ENCODE data around the gene MIER1. TPM values are rescaled to one million over a fixed set of nuclear protein-coding genes. Genes with fewer than 3 reads are reported as not detected.

The MIER1 gene
- total RNA-seq, 4 donors from 2014 or later, result 37.2 to 52.1 (median 43.3) TPM

DNA sequence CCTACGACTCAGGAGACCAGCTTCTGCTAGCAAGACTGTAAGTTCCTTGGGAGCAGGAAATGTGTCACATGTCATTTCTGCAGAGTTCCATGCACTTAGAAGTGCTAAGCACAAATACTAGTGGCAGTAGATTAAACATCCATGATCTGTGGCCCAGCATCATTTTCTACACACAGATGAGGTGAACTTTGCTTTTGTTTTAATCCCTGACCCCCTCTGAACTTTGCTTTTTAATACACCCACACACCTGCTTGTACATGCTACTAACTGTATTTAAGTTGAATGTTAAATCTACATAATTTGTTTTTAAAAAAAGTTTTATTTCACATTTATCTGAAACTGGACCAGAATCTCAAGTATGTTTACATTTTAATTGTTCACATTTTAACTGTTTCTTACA is 104.7 kb downstream of the MIER1 start:
- H3K36me3 ChIP-seq, result no peaks in the 10 kb centered on the region
- no peaks in the 10 kb centered on the region for H3K9me3 ChIP-seq
- no peaks in the 10 kb centered on the region for H3K27me3 ChIP-seq
- H3K4me1 ChIP-seq, result no peaks in the 10 kb centered on the region
- intact Hi-C loops (cut with DNase I), result no loop called here
- no peak overlapping the region for H3K27ac ChIP-seq
- no peak for DNase-seq
- 85 to 88% methylated on average over 1 of the region's 1 CpG for WGBS, 2 donors
- no peak overlapping the region for H3K4me3 ChIP-seq (replicated peaks in 1 of 3)
- TF ChIP-seq POLR2A (IDR thresholded peaks at IDR 0.05), result no peak
- TF ChIP-seq, protein P1, sequence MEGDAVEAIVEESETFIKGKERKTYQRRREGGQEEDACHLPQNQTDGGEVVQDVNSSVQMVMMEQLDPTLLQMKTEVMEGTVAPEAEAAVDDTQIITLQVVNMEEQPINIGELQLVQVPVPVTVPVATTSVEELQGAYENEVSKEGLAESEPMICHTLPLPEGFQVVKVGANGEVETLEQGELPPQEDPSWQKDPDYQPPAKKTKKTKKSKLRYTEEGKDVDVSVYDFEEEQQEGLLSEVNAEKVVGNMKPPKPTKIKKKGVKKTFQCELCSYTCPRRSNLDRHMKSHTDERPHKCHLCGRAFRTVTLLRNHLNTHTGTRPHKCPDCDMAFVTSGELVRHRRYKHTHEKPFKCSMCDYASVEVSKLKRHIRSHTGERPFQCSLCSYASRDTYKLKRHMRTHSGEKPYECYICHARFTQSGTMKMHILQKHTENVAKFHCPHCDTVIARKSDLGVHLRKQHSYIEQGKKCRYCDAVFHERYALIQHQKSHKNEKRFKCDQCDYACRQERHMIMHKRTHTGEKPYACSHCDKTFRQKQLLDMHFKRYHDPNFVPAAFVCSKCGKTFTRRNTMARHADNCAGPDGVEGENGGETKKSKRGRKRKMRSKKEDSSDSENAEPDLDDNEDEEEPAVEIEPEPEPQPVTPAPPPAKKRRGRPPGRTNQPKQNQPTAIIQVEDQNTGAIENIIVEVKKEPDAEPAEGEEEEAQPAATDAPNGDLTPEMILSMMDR (IDR thresholded peaks at IDR 0.05), result no peak

DNA sequence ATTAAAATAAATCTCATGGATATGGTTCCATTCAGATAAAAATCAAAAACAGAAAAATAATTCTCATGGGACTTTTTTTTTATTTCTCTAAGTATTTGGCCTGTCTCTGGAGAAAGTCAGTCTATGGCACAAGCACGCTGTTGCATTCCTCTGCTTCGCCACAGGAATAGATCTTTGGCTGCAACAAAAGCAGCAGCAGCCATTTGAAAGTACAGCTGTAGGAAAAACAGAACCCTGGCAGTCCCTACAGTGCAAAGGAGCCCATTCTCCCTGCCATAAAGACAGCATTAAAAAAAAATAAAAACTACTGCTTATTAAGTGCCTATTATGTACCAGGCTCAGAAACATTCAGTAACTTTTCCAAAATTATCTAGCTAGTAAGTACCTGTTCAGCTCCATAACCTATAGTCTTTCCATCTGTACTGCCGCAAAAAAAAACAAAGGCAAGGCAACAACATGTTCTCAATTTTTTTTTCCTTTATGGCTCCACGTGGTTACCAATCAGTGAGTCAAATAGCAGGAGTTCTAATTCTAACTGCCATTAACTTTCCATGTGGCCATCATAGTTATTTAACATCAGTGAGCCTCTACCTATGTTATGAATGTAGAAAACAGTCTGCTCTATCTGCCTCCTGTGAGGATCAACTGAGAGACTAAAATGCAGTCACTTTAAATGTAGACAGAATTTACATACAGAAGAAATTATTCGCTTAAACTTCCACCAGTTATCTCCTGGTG is 106.5 kb downstream of the MIER1 start:
- TF ChIP-seq, protein P1 (IDR thresholded peaks at IDR 0.05), result no peak
- no peak for TF ChIP-seq POLR2A (IDR thresholded peaks at IDR 0.05)
- Histone ChIP-seq H3K36me3 (no peaks in the 10 kb centered on the region), H3K4me3 (replicated peaks in 1 of 3) (no peak overlapping the region), H3K27me3 (no peaks in the 10 kb centered on the region), H3K27ac (no peak overlapping the region), H3K9me3 (no peaks in the 10 kb centered on the region), H3K4me1 (no peaks in the 10 kb centered on the region)
- intact Hi-C loops (cut with DNase I), result no loop called here
- DNase-seq, result no peak
- WGBS, 2 donors, result 77 to 83% methylated on average over 5 of the region's 5 CpGs

DNA sequence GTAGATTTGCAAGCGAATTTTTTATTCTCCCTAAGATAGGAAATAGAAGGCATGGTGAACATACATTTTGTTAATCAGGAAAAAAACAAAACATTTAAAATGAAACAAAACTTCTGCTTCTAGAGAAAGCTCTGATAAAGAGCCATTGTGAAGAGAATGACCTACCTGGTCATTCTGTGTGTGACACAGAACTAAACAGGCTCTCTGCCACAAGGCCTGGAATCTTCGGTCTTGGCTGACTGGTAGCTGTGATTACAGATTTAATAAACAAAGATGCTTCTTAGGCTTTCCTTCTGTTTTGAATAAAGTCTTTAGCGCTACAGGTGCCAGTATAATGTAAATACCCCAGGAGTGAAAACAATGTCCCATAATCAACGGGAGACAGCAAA is 107.1 kb downstream of the MIER1 start:
- intact Hi-C loops (cut with DNase I), result no loop called here
- Histone ChIP-seq H3K4me3 (replicated peaks in 1 of 3) (no peak overlapping the region), H3K4me1 (no peaks in the 10 kb centered on the region), H3K27ac (no peak overlapping the region), H3K27me3 (no peaks in the 10 kb centered on the region), H3K36me3 (no peaks in the 10 kb centered on the region), H3K9me3 (no peaks in the 10 kb centered on the region)
- TF ChIP-seq, protein P1 (IDR thresholded peaks at IDR 0.05), result no peak
- DNase-seq, result no peak
- 93 to 97% methylated on average over 4 of the region's 4 CpGs for WGBS, 2 donors

Other genes with a start within 250 kb of the MIER1 start
- gene DYNLT5, start 172.5 kb upstream of the MIER1 start, total RNA-seq, result 1 to 10 TPM in 3 of 4 donors, not detected in 1; 1.7 to 4.7 (median 3.0) TPM
- not detected for gene INSL5, start 123.7 kb upstream of the MIER1 start, total RNA-seq
- 10 to 100 TPM; 10.7 to 26.0 (median 20.5) TPM for gene DNAI4, start 134 bp upstream of the MIER1 start, total RNA-seq
- gene SLC35D1, start 129.2 kb downstream of the MIER1 start, total RNA-seq, result 10 to 100 TPM; 15.3 to 22.7 (median 17.0) TPM
- not detected for gene C1orf141, start 210.0 kb downstream of the MIER1 start, total RNA-seq
- gene IL23R, start 241.5 kb downstream of the MIER1 start, total RNA-seq, result not detected